Left ventricle myocardium inferior (tissue), 1 donor: ENCODE measurements around the gene CNTNAP2. TPM values are rescaled to one million over a fixed set of nuclear protein-coding genes. Genes with fewer than 3 reads are reported as not detected.

Experiments used
- DNase-seq: peaks from one replicate; pipeline ENCODE4 v3.0.0-alpha.2; 2020
- H3K27ac ChIP-seq: fragments of 200-600 bp; replicated peaks from 2 replicates; pipeline ENCODE4 v1.8.0; 2021
- H3K27me3 ChIP-seq: fragments of 200-600 bp; 2 replicates; pipeline ENCODE4 v1.8.0; 2021; ENCODE audit warnings: low read depth
- H3K36me3 ChIP-seq: fragments of 200-600 bp; 2 replicates; pipeline ENCODE4 v1.8.0; 2021
- H3K4me1 ChIP-seq: fragments of 200-600 bp; 2 replicates; pipeline ENCODE4 v1.8.0; 2021
- H3K4me3 ChIP-seq: fragments of 200-600 bp; 2 replicates; pipeline ENCODE4 v1.8.0; 2021; ENCODE audit warnings: mild to moderate bottlenecking, moderate library complexity
- H3K9me3 ChIP-seq: fragments of 200-600 bp; replicated peaks from 2 replicates; pipeline ENCODE4 v1.8.0; 2021
- CTCF ChIP-seq: fragments of 200-600 bp; IDR thresholded peaks from 2 replicates; pipeline ENCODE4 v1.8.0; 2021; ENCODE audit warnings: antibody characterized with exemption, mild to moderate bottlenecking, borderline replicate concordance
- intact Hi-C: fragments of 100-400 bp; cut with micrococcal nuclease; formaldehyde crosslinking; loops from one replicate; pipeline ENCODE4 v1.11.0; 2022
- total RNA-seq: library from RNA; stranded (reverse); fragmentation: NEBNext Ultra II Directional; extraction: Animal tissue kit (Norgen Biotek cat#: 25700); gene quantifications from one replicate; pipeline ENCODE4 v1.2.1, GENCODE V29; 2021
- donor health status: DM: no; HTN: yes; CAD: no; lungs with severe emphysema.

Gene CNTNAP2
- total RNA-seq, 1 donor from 2014 or later = 0.99 TPM

- no peaks in the 10 kb centered on the region for H3K27me3 ChIP-seq
- no peak overlapping the region for H3K27ac ChIP-seq
- no peak overlapping the region for H3K4me3 ChIP-seq
- no peaks in the 10 kb centered on the region for H3K4me1 ChIP-seq
- intact Hi-C loops = no loop called here
- no peak for DNase-seq
- H3K36me3 ChIP-seq = no peaks in the 10 kb centered on the region
- no peak for TF ChIP-seq CTCF
- peaks cover 15% of the 10 kb centered on the region for H3K9me3 ChIP-seq
Observed at GRCh38 chr7:147231275-147231674, 1114.7 kb downstream of the CNTNAP2 start.

GRCh38 chr7:147235645-147236382 is 1119.2 kb downstream of the CNTNAP2 start:
- H3K4me1 ChIP-seq = no peaks in the 10 kb centered on the region
- H3K27me3 ChIP-seq = no peaks in the 10 kb centered on the region
- H3K9me3 ChIP-seq = peaks cover 10% of the 10 kb centered on the region
- intact Hi-C loops = no loop called here
- TF ChIP-seq CTCF = no peak
- H3K27ac ChIP-seq = no peak overlapping the region
- H3K4me3 ChIP-seq = no peak overlapping the region
- H3K36me3 ChIP-seq = no peaks in the 10 kb centered on the region
- DNase-seq = no peak

GRCh38 chr7:147240468-147240867 is 1123.9 kb downstream of the CNTNAP2 start:
- no peaks in the 10 kb centered on the region for H3K4me1 ChIP-seq
- no peak for DNase-seq
- TF ChIP-seq CTCF = no peak
- H3K36me3 ChIP-seq = no peaks in the 10 kb centered on the region
- no peak overlapping the region for H3K27ac ChIP-seq
- no peaks in the 10 kb centered on the region for H3K9me3 ChIP-seq
- intact Hi-C loops = no loop called here
- H3K4me3 ChIP-seq = no peak overlapping the region
- no peaks in the 10 kb centered on the region for H3K27me3 ChIP-seq

GRCh38 chr7:147245274-147245673 is 1128.7 kb downstream of the CNTNAP2 start:
- Histone ChIP-seq H3K27ac (no peak overlapping the region), H3K4me1 (no peaks in the 10 kb centered on the region), H3K36me3 (no peaks in the 10 kb centered on the region), H3K27me3 (no peaks in the 10 kb centered on the region), H3K9me3 (no peaks in the 10 kb centered on the region), H3K4me3 (no peak overlapping the region)
- intact Hi-C loops = no loop called here
- TF ChIP-seq CTCF = peak; percentile 73
- no peak for DNase-seq

- no peak overlapping the region for H3K27ac ChIP-seq
- no peaks in the 10 kb centered on the region for H3K4me1 ChIP-seq
- intact Hi-C loops = no loop called here
- no peak for DNase-seq
- no peak for TF ChIP-seq CTCF
- H3K36me3 ChIP-seq = no peaks in the 10 kb centered on the region
- H3K27me3 ChIP-seq = no peaks in the 10 kb centered on the region
- no peak overlapping the region for H3K4me3 ChIP-seq
- H3K9me3 ChIP-seq = no peaks in the 10 kb centered on the region
Observed at GRCh38 chr7:147249956-147250355, 1133.4 kb downstream of the CNTNAP2 start.
